ENCODE data around the gene MIB2.

- no peak for TF ChIP-seq CTCF (IDR thresholded peaks at IDR 0.05)
- TF ChIP-seq SIN3A (IDR thresholded peaks at IDR 0.05; ENCODE audit: borderline replicate concordance, insufficient read depth, low read depth, low read length): no peak
- TF ChIP-seq, protein P1, sequence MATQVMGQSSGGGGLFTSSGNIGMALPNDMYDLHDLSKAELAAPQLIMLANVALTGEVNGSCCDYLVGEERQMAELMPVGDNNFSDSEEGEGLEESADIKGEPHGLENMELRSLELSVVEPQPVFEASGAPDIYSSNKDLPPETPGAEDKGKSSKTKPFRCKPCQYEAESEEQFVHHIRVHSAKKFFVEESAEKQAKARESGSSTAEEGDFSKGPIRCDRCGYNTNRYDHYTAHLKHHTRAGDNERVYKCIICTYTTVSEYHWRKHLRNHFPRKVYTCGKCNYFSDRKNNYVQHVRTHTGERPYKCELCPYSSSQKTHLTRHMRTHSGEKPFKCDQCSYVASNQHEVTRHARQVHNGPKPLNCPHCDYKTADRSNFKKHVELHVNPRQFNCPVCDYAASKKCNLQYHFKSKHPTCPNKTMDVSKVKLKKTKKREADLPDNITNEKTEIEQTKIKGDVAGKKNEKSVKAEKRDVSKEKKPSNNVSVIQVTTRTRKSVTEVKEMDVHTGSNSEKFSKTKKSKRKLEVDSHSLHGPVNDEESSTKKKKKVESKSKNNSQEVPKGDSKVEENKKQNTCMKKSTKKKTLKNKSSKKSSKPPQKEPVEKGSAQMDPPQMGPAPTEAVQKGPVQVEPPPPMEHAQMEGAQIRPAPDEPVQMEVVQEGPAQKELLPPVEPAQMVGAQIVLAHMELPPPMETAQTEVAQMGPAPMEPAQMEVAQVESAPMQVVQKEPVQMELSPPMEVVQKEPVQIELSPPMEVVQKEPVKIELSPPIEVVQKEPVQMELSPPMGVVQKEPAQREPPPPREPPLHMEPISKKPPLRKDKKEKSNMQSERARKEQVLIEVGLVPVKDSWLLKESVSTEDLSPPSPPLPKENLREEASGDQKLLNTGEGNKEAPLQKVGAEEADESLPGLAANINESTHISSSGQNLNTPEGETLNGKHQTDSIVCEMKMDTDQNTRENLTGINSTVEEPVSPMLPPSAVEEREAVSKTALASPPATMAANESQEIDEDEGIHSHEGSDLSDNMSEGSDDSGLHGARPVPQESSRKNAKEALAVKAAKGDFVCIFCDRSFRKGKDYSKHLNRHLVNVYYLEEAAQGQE (IDR thresholded peaks at IDR 0.05; ENCODE audit: insufficient read depth in 1 of 2, low read depth in 2 of 2, low read length in 1 of 2): no peak
These were observed 1.5 kb downstream of the MIB2 start for GRCh38 chr1:1616838-1617237.
